ENCODE data around the gene MYH9.
A peak's percentile ranks its signal among the peaks of the same experiment; 100 is the strongest.

Gene MYH9

GRCh38 chr22:36369004-36369921 is 18.5 kb downstream of the MYH9 start:
- H3K4me1 Mint-ChIP-seq (ENCODE audit: low read depth), result peaks cover 100% of the 10 kb centered on the region
- peak overlapping the region; percentile 72 for H3K4me3 Mint-ChIP-seq
- peak overlapping the region; percentile 94 for H3K27ac Mint-ChIP-seq
- peaks cover 57% of the 10 kb centered on the region for H3K36me3 Mint-ChIP-seq (ENCODE audit: low read depth)
- no peaks in the 10 kb centered on the region for H3K27me3 Mint-ChIP-seq
- H3K9me3 Mint-ChIP-seq, result no peaks in the 10 kb centered on the region

GRCh38 chr22:36368359-36368983 is 19.3 kb downstream of the MYH9 start:
- peaks cover 100% of the 10 kb centered on the region for H3K4me1 Mint-ChIP-seq (ENCODE audit: low read depth)
- H3K4me3 Mint-ChIP-seq, result peak overlapping the region; percentile 61
- H3K9me3 Mint-ChIP-seq, result no peaks in the 10 kb centered on the region
- H3K27ac Mint-ChIP-seq, result peak overlapping the region; percentile 97
- H3K36me3 Mint-ChIP-seq (ENCODE audit: low read depth), result peaks cover 59% of the 10 kb centered on the region
- H3K27me3 Mint-ChIP-seq, result no peaks in the 10 kb centered on the region

GRCh38 chr22:36367479-36367878 is 20.3 kb downstream of the MYH9 start:
- Mint-ChIP-seq H3K36me3 (ENCODE audit: low read depth) (peaks cover 58% of the 10 kb centered on the region), H3K4me3 (peak overlapping the region; percentile 61), H3K27ac (peak overlapping the region; percentile 96), H3K27me3 (no peaks in the 10 kb centered on the region), H3K9me3 (no peaks in the 10 kb centered on the region), H3K4me1 (ENCODE audit: low read depth) (peaks cover 100% of the 10 kb centered on the region)

- peak overlapping the region; percentile 96 for H3K27ac Mint-ChIP-seq
- H3K4me1 Mint-ChIP-seq (ENCODE audit: low read depth), result peaks cover 100% of the 10 kb centered on the region
- peak overlapping the region; percentile 61 for H3K4me3 Mint-ChIP-seq
- no peaks in the 10 kb centered on the region for H3K27me3 Mint-ChIP-seq
- no peaks in the 10 kb centered on the region for H3K9me3 Mint-ChIP-seq
- H3K36me3 Mint-ChIP-seq (ENCODE audit: low read depth), result peaks cover 58% of the 10 kb centered on the region
Measured at GRCh38 chr22:36367066-36367465, 20.7 kb downstream of the MYH9 start.

GRCh38 chr22:36366291-36366708 is 21.5 kb downstream of the MYH9 start:
- H3K27me3 Mint-ChIP-seq, result no peaks in the 10 kb centered on the region
- H3K9me3 Mint-ChIP-seq, result no peaks in the 10 kb centered on the region
- H3K27ac Mint-ChIP-seq, result peak overlapping the region; percentile 96
- H3K36me3 Mint-ChIP-seq (ENCODE audit: low read depth), result peaks cover 59% of the 10 kb centered on the region
- peak overlapping the region; percentile 61 for H3K4me3 Mint-ChIP-seq
- peaks cover 100% of the 10 kb centered on the region for H3K4me1 Mint-ChIP-seq (ENCODE audit: low read depth)

- Mint-ChIP-seq H3K9me3 (no peaks in the 10 kb centered on the region), H3K4me3 (peak overlapping the region; percentile 60), H3K27me3 (no peaks in the 10 kb centered on the region), H3K27ac (peak overlapping the region; percentile 96), H3K36me3 (ENCODE audit: low read depth) (peaks cover 60% of the 10 kb centered on the region), H3K4me1 (ENCODE audit: low read depth) (peaks cover 100% of the 10 kb centered on the region)
Measured at GRCh38 chr22:36365020-36365411, 22.8 kb downstream of the MYH9 start.

- peak overlapping the region; percentile 60 for H3K4me3 Mint-ChIP-seq
- H3K36me3 Mint-ChIP-seq (ENCODE audit: low read depth), result peaks cover 59% of the 10 kb centered on the region
- no peaks in the 10 kb centered on the region for H3K9me3 Mint-ChIP-seq
- peaks cover 100% of the 10 kb centered on the region for H3K4me1 Mint-ChIP-seq (ENCODE audit: low read depth)
- H3K27me3 Mint-ChIP-seq, result no peaks in the 10 kb centered on the region
- peak overlapping the region; percentile 96 for H3K27ac Mint-ChIP-seq
Measured at GRCh38 chr22:36364255-36365019, 23.3 kb downstream of the MYH9 start.

GRCh38 chr22:36363349-36363981 is 24.3 kb downstream of the MYH9 start:
- Mint-ChIP-seq H3K9me3 (no peaks in the 10 kb centered on the region), H3K4me3 (peak overlapping the region; percentile 60), H3K27ac (peak overlapping the region; percentile 96), H3K27me3 (no peaks in the 10 kb centered on the region), H3K36me3 (ENCODE audit: low read depth) (peaks cover 65% of the 10 kb centered on the region), H3K4me1 (ENCODE audit: low read depth) (peaks cover 100% of the 10 kb centered on the region)

GRCh38 chr22:36362932-36363331 is 24.8 kb downstream of the MYH9 start:
- Mint-ChIP-seq H3K4me3 (peak overlapping the region; percentile 60), H3K36me3 (ENCODE audit: low read depth) (peaks cover 63% of the 10 kb centered on the region)

GRCh38 chr22:36362075-36362474 is 25.7 kb downstream of the MYH9 start:
- H3K4me3 Mint-ChIP-seq, result peak overlapping the region; percentile 14
- no peaks in the 10 kb centered on the region for H3K9me3 Mint-ChIP-seq
- peaks cover 100% of the 10 kb centered on the region for H3K4me1 Mint-ChIP-seq (ENCODE audit: low read depth)
- peak overlapping the region; percentile 96 for H3K27ac Mint-ChIP-seq
- peaks cover 56% of the 10 kb centered on the region for H3K36me3 Mint-ChIP-seq (ENCODE audit: low read depth)
- no peaks in the 10 kb centered on the region for H3K27me3 Mint-ChIP-seq

More at GRCh38 chr22:36362932-36363331, 24.8 kb downstream of the MYH9 start:
- Mint-ChIP-seq H3K27me3 (no peaks in the 10 kb centered on the region), H3K27ac (peak overlapping the region; percentile 96), H3K9me3 (no peaks in the 10 kb centered on the region), H3K4me1 (ENCODE audit: low read depth) (peaks cover 100% of the 10 kb centered on the region)

GRCh38 chr22:36360871-36361383 is 26.8 kb downstream of the MYH9 start:
- peaks cover 56% of the 10 kb centered on the region for H3K36me3 Mint-ChIP-seq (ENCODE audit: low read depth)
- H3K9me3 Mint-ChIP-seq, result no peaks in the 10 kb centered on the region
- peak overlapping the region; percentile 58 for H3K4me3 Mint-ChIP-seq
- peaks cover 100% of the 10 kb centered on the region for H3K4me1 Mint-ChIP-seq (ENCODE audit: low read depth)
- no peaks in the 10 kb centered on the region for H3K27me3 Mint-ChIP-seq
- peak overlapping the region; percentile 96 for H3K27ac Mint-ChIP-seq

- Mint-ChIP-seq H3K4me1 (ENCODE audit: low read depth) (peaks cover 100% of the 10 kb centered on the region), H3K27me3 (no peaks in the 10 kb centered on the region), H3K36me3 (ENCODE audit: low read depth) (peaks cover 63% of the 10 kb centered on the region), H3K27ac (peak overlapping the region; percentile 73), H3K4me3 (peak overlapping the region; percentile 32), H3K9me3 (no peaks in the 10 kb centered on the region)
Measured at GRCh38 chr22:36360011-36360410, 27.8 kb downstream of the MYH9 start.

- H3K27ac Mint-ChIP-seq, result peak overlapping the region; percentile 91
- H3K4me3 Mint-ChIP-seq, result peak overlapping the region; percentile 67
- H3K4me1 Mint-ChIP-seq (ENCODE audit: low read depth), result peaks cover 100% of the 10 kb centered on the region
- H3K36me3 Mint-ChIP-seq (ENCODE audit: low read depth), result peaks cover 64% of the 10 kb centered on the region
- H3K9me3 Mint-ChIP-seq, result no peaks in the 10 kb centered on the region
- no peaks in the 10 kb centered on the region for H3K27me3 Mint-ChIP-seq
Measured at GRCh38 chr22:36359470-36359996, 28.2 kb downstream of the MYH9 start.
